Measurements from ENCODE around the gene PRDM16.

GRCh38 chr1:3370856-3371703, 302.1 kb downstream of the PRDM16 start:
- TF ChIP-seq CTCF (conservative IDR thresholded peaks at IDR 0.05; ENCODE audit: low read length) (no peak), EZH2phosphoT487 (IDR thresholded peaks at IDR 0.05; ENCODE audit: borderline replicate concordance, low read depth, low read length) (no peak)
